SK-N-SH (cell line): Measurements from ENCODE around the gene ZBTB16. TPM values are rescaled to one million over a fixed set of nuclear protein-coding genes. Genes with fewer than 3 reads are reported as not detected.

Experiments used
- CTCF ChIA-PET: fragments of 300-600, 350-600 bp; formaldehyde crosslinking; extraction: SDS; loops from one replicate; lab custom pipeline; 2021; lab: Yijun Ruan, JAX
- POLR2A ChIA-PET: fragments of 350-600 bp; sonication (Branson Sonifier 250); formaldehyde crosslinking; extraction: SDS; loops from one replicate; lab custom pipeline; 2020; ENCODE audit warnings: antibody characterized with exemption, inconsistent platforms; lab: Yijun Ruan, JAX
- DNase-seq: peaks from one replicate; pipeline ENCODE4 v3.0.0; 2012
- H2AFZ ChIP-seq: fragments of 200-600 bp; sonication (generic); 2 replicates; pipeline ENCODE4 v1.8.1; 2016; ENCODE audit warnings: antibody characterized with exemption, mild to moderate bottlenecking, low read depth
- H3F3A ChIP-seq: fragments of 200-600 bp; sonication (generic); replicated peaks from 2 replicates; pipeline ENCODE3; 2016; ENCODE audit warnings: antibody characterized with exemption, mild to moderate bottlenecking; ENCODE audit not compliant: insufficient read depth
- H3K27ac ChIP-seq, 2 experiments: fragments of 200-500 bp in 1 of 2; fragments of 200-600 bp in 1 of 2; sonication (Bioruptor generic) in 1 of 2; sonication (generic), shearing (Covaris generic) in 1 of 2; 2 replicates each; pipeline versions ENCODE4 v1.5.1 to v1.6.1; 2014 to 2016; ENCODE audit warnings: low read depth in 2 of 2, inconsistent platforms in 1 of 2, low read length in 1 of 2, mild to moderate bottlenecking in 1 of 2, mixed read lengths in 1 of 2
- H3K27me3 ChIP-seq: fragments of 200-600 bp; sonication (generic), shearing (Covaris generic); 2 replicates; pipeline ENCODE4 v1.6.1; 2016; ENCODE audit warnings: mixed run types; ENCODE audit not compliant: insufficient read depth
- H3K36me3 ChIP-seq, 2 experiments: fragments of 200-500 bp in 1 of 2; fragments of 200-600 bp in 1 of 2; sonication (Bioruptor generic) in 1 of 2; sonication (generic) in 1 of 2; replicated peaks in 1 of 2; 2 replicates each; pipeline versions ENCODE3 to v1.5.1; 2014 to 2016; ENCODE audit warnings: low read length in 1 of 2, mild to moderate bottlenecking in 1 of 2; ENCODE audit not compliant: insufficient read depth in 2 of 2, control insufficient read depth in 1 of 2
- H3K4me1 ChIP-seq, 2 experiments: fragments of 200-500 bp in 1 of 2; fragments of 200-600 bp in 1 of 2; sonication (Bioruptor generic) in 1 of 2; sonication (generic), shearing (Covaris generic) in 1 of 2; 2 replicates each; pipeline versions ENCODE4 v1.5.1 to v1.6.1; 2014 to 2016; ENCODE audit warnings: low read depth in 1 of 2, low read length in 1 of 2, mixed run types in 1 of 2; ENCODE audit not compliant: insufficient read depth in 2 of 2, control insufficient read depth in 1 of 2
- H3K4me2 ChIP-seq: fragments of 200-600 bp; sonication (generic), shearing (Covaris generic); 2 replicates; pipeline ENCODE4 v1.6.1; 2017; ENCODE audit warnings: mixed run types
- H3K4me3 ChIP-seq, 2 experiments: fragments of 200-500 bp in 1 of 2; fragments of 200-600 bp in 1 of 2; sonication (Bioruptor generic) in 1 of 2; sonication (generic), shearing (Covaris generic) in 1 of 2; 2 replicates each; pipeline versions ENCODE4 v1.5.1 to v1.8.1; 2014 to 2016; ENCODE audit warnings: low read depth in 2 of 2, inconsistent platforms in 1 of 2, low read length in 1 of 2, mild to moderate bottlenecking in 1 of 2, mixed read lengths in 1 of 2, moderate library complexity in 1 of 2
- H3K79me2 ChIP-seq: fragments of 200-600 bp; sonication (generic); 2 replicates; pipeline ENCODE4 v1.8.1; 2017; ENCODE audit warnings: mild to moderate bottlenecking; ENCODE audit not compliant: insufficient read depth
- H3K9ac ChIP-seq: fragments of 200-600 bp; sonication (generic); 2 replicates; pipeline ENCODE4 v1.6.1; 2017; ENCODE audit warnings: mixed run types
- H3K9me2 ChIP-seq: fragments of 200-600 bp; sonication (generic); 2 replicates; pipeline ENCODE4 v1.6.1; 2017; ENCODE audit warnings: mixed run types
- H3K9me3 ChIP-seq: fragments of 200-600 bp; sonication (generic); 2 replicates; pipeline ENCODE4 v1.6.1; 2017; ENCODE audit warnings: mixed run types, mild to moderate bottlenecking, moderate library complexity
- H4K20me1 ChIP-seq: fragments of 200-600 bp; sonication (generic); 2 replicates; pipeline ENCODE4 v1.6.1; 2017; ENCODE audit warnings: mild to moderate bottlenecking, mixed run types; ENCODE audit not compliant: insufficient read depth
- MXI1 ChIP-seq: IDR thresholded peaks from 2 replicates; pipeline ENCODE4 v1.6.1; 2012; ENCODE audit warnings: mild to moderate bottlenecking, low read depth, low read length, improper control_type of control experiment
- REST ChIP-seq: IDR thresholded peaks from 2 replicates; pipeline ENCODE4 v1.6.1; 2012; ENCODE audit warnings: mild to moderate bottlenecking, low read depth, low read length, moderate library complexity
- WGBS: methylation state at CpG from one replicate; pipeline ENCODE4 v1.1.6; 2017; ENCODE audit warnings: low lambda C conversion rate; 5-methylcytosine and 5-hydroxymethylcytosine counted together
- polyA plus RNA-seq, 3 experiments: library from polyadenylated mRNA; depleted of rRNA; stranded (reverse); fragments of >200 nt; gene quantifications; 2 replicates each; pipeline ENCODE4 v1.2.3, GENCODE V29; 2012
- TF ChIP-seq, protein P1 (sequence below): fragments of 200-600 bp; sonication (generic); IDR thresholded peaks from 2 replicates; pipeline ENCODE4 v1.6.1; 2017; ENCODE audit warnings: antibody characterized with exemption, mild to moderate bottlenecking, moderate library complexity

Gene ZBTB16
- polyA plus RNA-seq, 1 of the 3 experiments (the other 2 are of a cell fraction): not detected

- H3K4me1 ChIP-seq: no peaks in the 10 kb centered on the region
- POLR2A ChIA-PET: no interaction called here
- no peak for DNase-seq
Observed at GRCh38 chr11:114027926-114028325, 31.6 kb upstream of the ZBTB16 start.

More at GRCh38 chr11:114027926-114028325, 31.6 kb upstream of the ZBTB16 start:
- no peak overlapping the region for H3K9ac ChIP-seq
- H2AFZ ChIP-seq: no peak overlapping the region
- CTCF ChIA-PET: interaction anchor here (0.9 to 21.6 kb wide), 12 partner anchors 9 to 241 kb away, joined by 3 to 445 read pairs (median 3); no protein-coding TSS in a partner anchor
- H3K27ac ChIP-seq: no peak overlapping the region
- H3K4me2 ChIP-seq: no peak overlapping the region
- H3K27me3 ChIP-seq: peaks cover 5% of the 10 kb centered on the region; the same call in 1 of the 2 replicates
- H3K36me3 ChIP-seq: no peaks in the 10 kb centered on the region
- TF ChIP-seq MXI1 (no peak), REST (peak; percentile 52; the same call in 1 of the 2 replicates)
- TF ChIP-seq, protein P1, sequence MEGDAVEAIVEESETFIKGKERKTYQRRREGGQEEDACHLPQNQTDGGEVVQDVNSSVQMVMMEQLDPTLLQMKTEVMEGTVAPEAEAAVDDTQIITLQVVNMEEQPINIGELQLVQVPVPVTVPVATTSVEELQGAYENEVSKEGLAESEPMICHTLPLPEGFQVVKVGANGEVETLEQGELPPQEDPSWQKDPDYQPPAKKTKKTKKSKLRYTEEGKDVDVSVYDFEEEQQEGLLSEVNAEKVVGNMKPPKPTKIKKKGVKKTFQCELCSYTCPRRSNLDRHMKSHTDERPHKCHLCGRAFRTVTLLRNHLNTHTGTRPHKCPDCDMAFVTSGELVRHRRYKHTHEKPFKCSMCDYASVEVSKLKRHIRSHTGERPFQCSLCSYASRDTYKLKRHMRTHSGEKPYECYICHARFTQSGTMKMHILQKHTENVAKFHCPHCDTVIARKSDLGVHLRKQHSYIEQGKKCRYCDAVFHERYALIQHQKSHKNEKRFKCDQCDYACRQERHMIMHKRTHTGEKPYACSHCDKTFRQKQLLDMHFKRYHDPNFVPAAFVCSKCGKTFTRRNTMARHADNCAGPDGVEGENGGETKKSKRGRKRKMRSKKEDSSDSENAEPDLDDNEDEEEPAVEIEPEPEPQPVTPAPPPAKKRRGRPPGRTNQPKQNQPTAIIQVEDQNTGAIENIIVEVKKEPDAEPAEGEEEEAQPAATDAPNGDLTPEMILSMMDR: peak; percentile 10; the same call in 1 of the 2 replicates
- H3K9me2 ChIP-seq: no peaks in the 10 kb centered on the region
- H4K20me1 ChIP-seq: no peaks in the 10 kb centered on the region
- H3K79me2 ChIP-seq: no peaks in the 10 kb centered on the region
- no peaks in the 10 kb centered on the region for H3F3A ChIP-seq
- H3K4me3 ChIP-seq: no peak overlapping the region
- H3K9me3 ChIP-seq: no peaks in the 10 kb centered on the region
- WGBS: 13% methylated on average over 4 of the region's 4 CpGs
